ENCODE data around the gene STPG2. TPM values are rescaled to one million over a fixed set of nuclear protein-coding genes. Genes with fewer than 3 reads are reported as not detected.

The STPG2 gene
- total RNA-seq, 2 donors from 2014 or later: 0.13 to 0.53 TPM

GRCh38 chr4:97548943-97549583 is 594.2 kb downstream of the STPG2 start:
- WGBS, 2 experiments (ENCODE audit: insufficient coverage in 1 of 2, insufficient read length in 1 of 2): 85 to 100% methylated on average over 1 to 2 of the region's 2 CpGs
- H3K4me3 Mint-ChIP-seq: no peak overlapping the region

GRCh38 chr4:97548186-97548585 is 595.1 kb downstream of the STPG2 start:
- Mint-ChIP-seq H3K36me3 (ENCODE audit: low read depth) (peaks cover 7% of the 10 kb centered on the region), H3K4me3 (no peak overlapping the region), H3K4me1 (peaks cover 6% of the 10 kb centered on the region), H3K27me3 (ENCODE audit: insufficient read depth) (no peaks in the 10 kb centered on the region), H3K9me3 (peaks cover 6% of the 10 kb centered on the region), H3K27ac (no peak overlapping the region)
- WGBS, 2 experiments (ENCODE audit: insufficient coverage in 1 of 2, insufficient read length in 1 of 2): 85 to 100% methylated on average over 2 of the region's 2 CpGs
- TF ChIP-seq CTCF (conservative IDR thresholded peaks at IDR 0.05): no peak
- H3K36me3 ChIP-seq (ENCODE audit: control insufficient read depth, insufficient read depth, low read length): no peaks in the 10 kb centered on the region
- no peaks in the 10 kb centered on the region for H3K27me3 ChIP-seq (ENCODE audit: control insufficient read depth, insufficient read depth, low read length, poor library complexity, severe bottlenecking)
- no peaks in the 10 kb centered on the region for H3K9me3 ChIP-seq (ENCODE audit: control insufficient read depth, low read length)
- no peaks in the 10 kb centered on the region for H3K4me1 ChIP-seq (ENCODE audit: control insufficient read depth, insufficient read depth, low read length)
- no peak overlapping the region for H3K9ac ChIP-seq (ENCODE audit: extremely low read depth, low read length, poor library complexity, severe bottlenecking)
- no peak overlapping the region for H3K4me3 ChIP-seq (ENCODE audit: low read length)
- DNase-seq: no peak
- H3K27ac ChIP-seq (ENCODE audit: low read depth, low read length): no peak overlapping the region

More at GRCh38 chr4:97548943-97549583, 594.2 kb downstream of the STPG2 start:
- no peaks in the 10 kb centered on the region for H3K36me3 ChIP-seq (ENCODE audit: control insufficient read depth, insufficient read depth, low read length)
- Mint-ChIP-seq H3K4me1 (peaks cover 6% of the 10 kb centered on the region), H3K9me3 (peaks cover 6% of the 10 kb centered on the region), H3K27me3 (ENCODE audit: insufficient read depth) (no peaks in the 10 kb centered on the region), H3K36me3 (ENCODE audit: low read depth) (peaks cover 7% of the 10 kb centered on the region), H3K27ac (no peak overlapping the region)
- no peaks in the 10 kb centered on the region for H3K4me1 ChIP-seq (ENCODE audit: control insufficient read depth, insufficient read depth, low read length)
- H3K9ac ChIP-seq (ENCODE audit: extremely low read depth, low read length, poor library complexity, severe bottlenecking): no peak overlapping the region
- H3K27ac ChIP-seq (ENCODE audit: low read depth, low read length): no peak overlapping the region
- no peaks in the 10 kb centered on the region for H3K27me3 ChIP-seq (ENCODE audit: control insufficient read depth, insufficient read depth, low read length, poor library complexity, severe bottlenecking)
- no peaks in the 10 kb centered on the region for H3K9me3 ChIP-seq (ENCODE audit: control insufficient read depth, low read length)
- H3K4me3 ChIP-seq (ENCODE audit: low read length): no peak overlapping the region
- TF ChIP-seq CTCF (conservative IDR thresholded peaks at IDR 0.05): no peak
- no peak for DNase-seq

GRCh38 chr4:97531351-97531750 is 611.9 kb downstream of the STPG2 start:
- Histone ChIP-seq H3K27me3 (ENCODE audit: control insufficient read depth, insufficient read depth, low read length, poor library complexity, severe bottlenecking) (no peaks in the 10 kb centered on the region), H3K27ac (ENCODE audit: low read depth, low read length) (no peak overlapping the region), H3K9me3 (ENCODE audit: control insufficient read depth, low read length) (no peaks in the 10 kb centered on the region), H3K4me1 (ENCODE audit: control insufficient read depth, insufficient read depth, low read length) (no peaks in the 10 kb centered on the region), H3K9ac (ENCODE audit: extremely low read depth, low read length, poor library complexity, severe bottlenecking) (no peak overlapping the region), H3K4me3 (ENCODE audit: low read length) (no peak overlapping the region), H3K36me3 (ENCODE audit: control insufficient read depth, insufficient read depth, low read length) (no peaks in the 10 kb centered on the region)
- no peak overlapping the region for H3K4me3 Mint-ChIP-seq
- no peaks in the 10 kb centered on the region for H3K27me3 Mint-ChIP-seq (ENCODE audit: insufficient read depth)
- no peaks in the 10 kb centered on the region for H3K4me1 Mint-ChIP-seq
- no peak overlapping the region for H3K27ac Mint-ChIP-seq
- no peaks in the 10 kb centered on the region for H3K36me3 Mint-ChIP-seq (ENCODE audit: low read depth)
- no peak for TF ChIP-seq CTCF (conservative IDR thresholded peaks at IDR 0.05)
- no peak for DNase-seq
- no peaks in the 10 kb centered on the region for H3K9me3 Mint-ChIP-seq
